Activated T-helper 1 cell treated with anti-CD3 and anti-CD28 coated beads, Interleukin-12 subunit alpha, Interleukin-12 subunit beta, Interleukin-2, Interleukin-4 antibody, amounts not matched to agents 30 ng/mL and 10 ng/mL and 1 ng/mL, durations not matched to agents 14 hours and 24 hours and 36 hours (primary cell): ENCODE measurements around the gene TMEM115. TPM values are rescaled to one million over a fixed set of nuclear protein-coding genes. Genes with fewer than 3 reads are reported as not detected.

Source experiments
- DNase-seq: peaks from one replicate; pipeline ENCODE4 v3.0.0; 2021; ENCODE audit warnings: low spot score
- H3K27ac Mint-ChIP-seq: one replicate; pipeline ENCODE4 v1.8.0; 2021; ENCODE audit warnings: mild to moderate bottlenecking, mixed read lengths
- H3K27me3 Mint-ChIP-seq: one replicate; pipeline ENCODE4 v1.8.0; 2022; ENCODE audit warnings: mild to moderate bottlenecking, moderate library complexity, mixed read lengths; ENCODE audit not compliant: insufficient read depth
- H3K36me3 Mint-ChIP-seq: one replicate; pipeline ENCODE4 v1.8.0; 2021; ENCODE audit warnings: low read depth, mixed read lengths
- H3K4me1 Mint-ChIP-seq: one replicate; pipeline ENCODE4 v1.8.0; 2021; ENCODE audit warnings: low read depth, mixed read lengths
- H3K4me3 Mint-ChIP-seq: one replicate; pipeline ENCODE4 v1.8.0; 2021; ENCODE audit warnings: mild to moderate bottlenecking, moderate library complexity, mixed read lengths
- H3K9me3 Mint-ChIP-seq: one replicate; pipeline ENCODE4 v1.8.0; 2021; ENCODE audit warnings: mixed read lengths
- intact Hi-C: fragments of 100-400 bp; cut with micrococcal nuclease; formaldehyde crosslinking; loops from one replicate; pipeline ENCODE4 v1.15.1; 2024
- total RNA-seq: library from RNA; stranded (reverse); gene quantifications from 2 replicates; pipeline ENCODE4 v1.2.3, GENCODE V29; 2022

Gene TMEM115
- total RNA-seq, 1 donor from 2014 or later: 25.4 TPM

DNA sequence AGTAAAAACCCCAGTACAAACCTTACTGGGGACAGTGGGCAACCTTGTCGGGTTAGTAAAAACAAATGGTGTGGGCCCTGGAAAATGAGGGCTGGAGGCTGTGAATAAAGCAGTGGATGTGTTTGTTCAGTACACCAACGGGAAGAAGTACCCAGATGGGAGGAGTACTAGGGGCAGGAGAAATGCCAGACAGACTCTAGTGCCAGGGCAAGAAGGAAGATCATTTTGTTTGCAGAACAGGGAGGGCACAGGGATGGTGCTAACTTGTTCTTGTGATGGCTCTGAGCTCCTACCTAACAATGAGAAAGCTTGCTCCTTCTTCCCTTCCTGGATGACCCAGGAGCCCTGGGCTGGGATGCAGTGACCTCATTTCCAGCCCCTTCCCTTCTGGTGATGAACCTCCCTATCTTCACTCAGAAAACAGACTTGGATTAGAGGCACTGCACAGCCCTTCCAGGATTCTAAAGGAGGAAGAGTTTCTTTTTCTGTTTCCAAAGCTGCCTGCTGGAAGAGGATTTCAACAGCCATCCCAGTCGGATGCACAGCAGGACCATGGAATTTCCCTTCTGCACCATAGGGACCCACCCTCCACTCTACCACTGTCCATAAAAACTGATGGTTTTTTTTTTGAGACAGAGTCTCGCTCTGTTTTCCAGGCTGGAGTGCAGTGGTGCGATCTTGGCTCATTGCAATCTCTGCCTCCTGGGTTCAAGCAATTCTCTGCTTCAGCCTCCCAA is 24.8 kb downstream of the TMEM115 start:
- H3K9me3 Mint-ChIP-seq: no peaks in the 10 kb centered on the region
- DNase-seq: no peak
- H3K4me3 Mint-ChIP-seq: peak overlapping the region; percentile 77
- H3K36me3 Mint-ChIP-seq: peaks cover 44% of the 10 kb centered on the region
- intact Hi-C loops: loop anchor here (5.0 kb wide), 3 partner anchors 233 to 1053 kb away; partner anchors contain the start of genes C3orf18, CISH, HEMK1 and MANF
- peak overlapping the region; percentile 79 for H3K27ac Mint-ChIP-seq
- H3K4me1 Mint-ChIP-seq: peaks cover 45% of the 10 kb centered on the region
- H3K27me3 Mint-ChIP-seq: no peaks in the 10 kb centered on the region

DNA sequence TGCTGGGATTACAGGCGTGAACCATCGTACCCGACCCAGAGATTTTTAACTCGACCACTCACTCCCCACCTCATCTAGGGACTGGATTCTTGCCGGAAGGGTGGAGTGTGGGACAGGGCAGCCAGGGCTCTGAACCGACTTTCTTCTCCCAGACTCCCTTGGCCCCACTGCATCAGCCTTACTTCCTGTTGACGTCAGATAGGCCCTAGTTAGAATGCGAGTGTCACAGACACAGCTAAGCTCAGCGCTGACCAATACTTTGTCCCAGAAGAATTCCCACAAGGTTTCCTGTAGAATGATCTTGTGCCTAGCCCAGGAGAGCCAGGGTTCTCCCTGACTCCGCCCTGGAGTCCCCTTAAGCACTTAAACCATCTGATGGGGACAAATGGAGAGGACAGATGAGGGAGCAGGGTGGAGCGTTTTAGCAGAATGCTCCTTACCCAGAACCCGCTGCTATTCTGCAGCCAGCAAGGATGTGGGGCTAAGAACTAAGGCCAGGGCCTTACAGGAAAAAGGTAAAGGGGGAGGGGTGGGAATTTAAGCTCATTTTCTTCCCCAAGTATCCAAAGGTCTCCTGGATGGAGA is 25.5 kb downstream of the TMEM115 start:
- intact Hi-C loops: no loop called here
- Mint-ChIP-seq H3K36me3 (peaks cover 41% of the 10 kb centered on the region), H3K9me3 (no peaks in the 10 kb centered on the region), H3K4me1 (peaks cover 38% of the 10 kb centered on the region), H3K27me3 (no peaks in the 10 kb centered on the region), H3K4me3 (peak overlapping the region; percentile 77), H3K27ac (peak overlapping the region; percentile 79)
- DNase-seq: no peak

DNA sequence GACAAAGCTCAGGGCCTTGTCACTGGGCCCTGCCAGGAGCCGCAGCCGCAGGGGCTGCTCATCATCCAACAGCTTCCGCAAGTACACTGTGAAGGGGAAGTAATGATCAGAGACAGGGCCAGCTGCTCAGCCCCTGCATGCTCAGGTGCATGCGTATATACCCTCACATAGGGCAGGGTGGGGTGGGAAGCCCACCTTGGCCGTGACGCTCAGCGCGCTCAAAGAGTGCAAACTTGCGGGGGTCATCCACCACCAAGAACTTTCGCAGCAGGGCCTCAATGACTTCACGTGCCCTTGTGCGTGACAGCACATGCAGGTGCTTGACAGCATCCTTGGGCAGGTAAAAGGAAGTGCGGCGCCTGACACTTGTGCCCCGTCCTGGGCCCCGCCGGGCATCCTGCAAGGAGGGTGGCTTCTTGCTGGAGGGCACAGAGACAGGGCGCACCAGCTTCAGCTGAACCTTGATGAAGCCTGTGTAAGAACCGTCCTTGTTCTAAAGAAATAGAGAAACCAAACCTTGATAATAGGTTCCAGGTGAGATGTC is 27.9 kb downstream of the TMEM115 start:
- intact Hi-C loops: no loop called here
- DNase-seq: no peak
- Mint-ChIP-seq H3K4me3 (no peak overlapping the region), H3K27ac (no peak overlapping the region), H3K36me3 (peaks cover 37% of the 10 kb centered on the region), H3K9me3 (no peaks in the 10 kb centered on the region), H3K4me1 (peaks cover 37% of the 10 kb centered on the region), H3K27me3 (no peaks in the 10 kb centered on the region)

GRCh38 chr3:50330330-50330729 is 29.0 kb downstream of the TMEM115 start:
- intact Hi-C loops: no loop called here
- Mint-ChIP-seq H3K27ac (no peak overlapping the region), H3K4me3 (no peak overlapping the region), H3K9me3 (no peaks in the 10 kb centered on the region), H3K27me3 (no peaks in the 10 kb centered on the region), H3K36me3 (peaks cover 34% of the 10 kb centered on the region), H3K4me1 (peaks cover 34% of the 10 kb centered on the region)
- DNase-seq: no peak

DNA sequence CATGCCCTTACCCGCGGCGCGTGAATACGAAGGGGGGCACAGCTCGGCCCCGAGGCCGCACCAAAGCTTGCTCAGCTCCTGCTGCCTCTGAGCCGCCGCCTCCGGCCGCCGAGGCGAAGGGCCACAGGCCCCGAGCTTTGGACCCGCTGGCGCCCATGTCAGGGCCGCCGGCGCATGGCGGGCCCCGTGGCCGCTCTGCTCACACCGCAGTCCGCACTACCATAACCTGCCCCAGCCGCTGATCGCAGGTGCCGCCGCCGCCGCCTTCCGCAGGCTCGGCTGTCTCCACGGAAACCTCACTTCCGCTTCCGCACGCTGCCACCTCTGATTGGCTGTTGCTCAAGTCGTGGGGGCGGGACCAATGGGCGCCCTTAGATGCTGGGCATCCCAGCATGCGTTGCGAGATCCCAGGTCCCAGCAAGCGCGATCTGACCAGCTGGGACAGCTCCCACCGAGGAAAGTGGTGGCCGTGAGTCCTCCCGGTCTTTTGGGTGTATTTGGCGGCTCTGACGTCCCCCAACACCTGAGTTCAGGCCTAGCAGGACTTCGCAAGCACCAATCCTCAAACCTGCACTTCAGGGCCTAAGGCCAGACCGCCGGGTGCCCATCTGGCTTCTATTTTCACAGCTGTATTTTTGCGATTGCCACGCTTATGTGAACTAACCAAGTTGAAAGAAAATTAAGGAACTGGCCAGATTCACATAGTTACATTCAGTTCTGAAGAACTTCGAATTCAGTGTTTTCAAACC is 31.2 kb downstream of the TMEM115 start, which contains the start of gene TUSC2:
Gene TUSC2, minus strand, starts transcription at position 281 of the 749 bp plus-strand sequence. Its CDS starts 124 bp downstream, at position 157.
- Mint-ChIP-seq H3K4me1 (peaks cover 25% of the 10 kb centered on the region), H3K27me3 (no peaks in the 10 kb centered on the region), H3K36me3 (peaks cover 29% of the 10 kb centered on the region), H3K27ac (peak within 1 kb of the TSS; percentile 88), H3K4me3 (peak within 1 kb of the TSS; percentile 93), H3K9me3 (no peaks in the 10 kb centered on the region)
- intact Hi-C loops: loop anchor here (1.0 kb wide), 4 partner anchors 8 to 36 kb away; partner anchors contain the start of genes HYAL3, IFRD2 and NAA80
- peak; percentile 92 for DNase-seq

DNA sequence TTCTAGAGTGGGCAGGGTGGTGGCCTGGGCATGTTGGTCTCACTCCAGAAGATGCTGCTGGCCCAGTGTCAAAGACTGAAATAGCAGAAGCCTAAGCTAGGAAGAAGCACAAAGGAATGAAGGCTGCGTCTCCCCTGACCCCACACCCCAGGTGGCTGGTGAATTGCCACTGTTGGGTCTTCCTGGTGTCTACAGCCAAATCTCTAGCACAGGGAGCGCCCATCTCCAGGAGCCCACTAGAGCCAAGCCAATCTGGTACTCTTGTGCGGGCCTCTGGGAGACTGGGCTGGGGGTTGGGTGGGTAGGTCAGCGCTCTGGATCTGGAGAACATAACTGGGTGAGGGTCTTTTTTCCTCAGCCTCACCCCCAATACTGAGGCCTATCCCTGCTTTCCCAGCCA is 32.2 kb downstream of the TMEM115 start:
- no peak for DNase-seq
- Mint-ChIP-seq H3K36me3 (peaks cover 27% of the 10 kb centered on the region), H3K9me3 (no peaks in the 10 kb centered on the region), H3K4me3 (peak overlapping the region; percentile 93), H3K4me1 (peaks cover 25% of the 10 kb centered on the region), H3K27ac (peak overlapping the region; percentile 72), H3K27me3 (no peaks in the 10 kb centered on the region)
- intact Hi-C loops: no loop called here

DNA sequence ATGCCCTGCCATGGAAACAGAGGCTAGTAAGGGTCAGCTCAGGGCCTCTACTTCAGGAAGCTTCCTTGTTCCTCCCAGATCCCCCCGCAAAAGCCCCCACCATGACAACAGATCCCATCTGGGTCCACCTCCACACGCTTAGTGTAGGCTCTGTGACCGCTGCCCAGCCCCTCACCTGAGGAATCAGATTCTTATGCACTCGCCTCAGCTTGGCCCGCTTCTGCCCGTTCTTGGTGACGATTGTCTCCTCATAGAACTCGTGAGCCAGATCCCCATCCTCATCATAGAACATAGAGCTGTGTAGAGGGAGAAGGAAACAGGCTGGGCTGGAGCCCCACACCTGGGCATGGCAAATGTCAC is 33.2 kb downstream of the TMEM115 start:
- intact Hi-C loops: no loop called here
- H3K27ac Mint-ChIP-seq: no peak overlapping the region
- no peak for DNase-seq

DNA sequence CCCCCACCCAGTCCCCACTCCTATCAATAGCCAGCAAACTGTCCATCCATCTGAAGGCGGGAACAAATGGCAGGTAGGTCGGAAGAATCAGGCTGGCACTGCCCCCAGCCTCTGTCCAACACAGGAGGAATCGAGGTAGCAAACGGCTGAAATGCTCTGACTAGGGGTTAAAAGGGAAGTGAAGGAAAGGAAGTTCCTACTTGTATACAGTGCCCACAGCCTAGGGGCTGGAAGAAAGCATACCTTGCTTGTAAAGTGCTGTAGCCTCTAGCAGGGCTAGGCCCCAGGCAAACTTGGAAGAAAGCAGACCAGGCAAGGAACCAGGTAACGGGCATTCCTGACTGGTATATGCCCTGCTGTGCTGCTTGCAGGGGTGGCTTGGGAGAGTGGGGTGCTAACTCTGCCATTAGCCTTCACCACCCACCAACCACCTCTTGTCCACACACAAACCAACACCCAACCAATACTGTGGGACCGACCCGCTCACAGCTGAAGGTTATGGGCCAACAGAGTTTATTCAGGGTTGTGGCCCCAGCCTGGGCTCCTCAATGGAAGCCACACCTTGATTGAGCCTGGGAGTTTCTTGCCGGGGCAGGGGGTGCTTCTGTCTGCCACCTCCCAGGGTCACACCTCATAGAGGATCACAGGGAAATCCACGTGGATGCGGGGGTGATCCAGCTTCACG is 33.7 kb downstream of the TMEM115 start:
- no peaks in the 10 kb centered on the region for H3K9me3 Mint-ChIP-seq
- intact Hi-C loops: no loop called here
- H3K27ac Mint-ChIP-seq: no peak overlapping the region
- H3K27me3 Mint-ChIP-seq: no peaks in the 10 kb centered on the region
- H3K4me1 Mint-ChIP-seq: peaks cover 27% of the 10 kb centered on the region
- H3K4me3 Mint-ChIP-seq: peak overlapping the region; percentile 93
- no peak for DNase-seq
- peaks cover 17% of the 10 kb centered on the region for H3K36me3 Mint-ChIP-seq

More for the DNA sequence above, 33.2 kb downstream of the TMEM115 start:
- H3K9me3 Mint-ChIP-seq: no peaks in the 10 kb centered on the region
- H3K4me1 Mint-ChIP-seq: peaks cover 25% of the 10 kb centered on the region
- peak overlapping the region; percentile 93 for H3K4me3 Mint-ChIP-seq
- peaks cover 22% of the 10 kb centered on the region for H3K36me3 Mint-ChIP-seq
- H3K27me3 Mint-ChIP-seq: no peaks in the 10 kb centered on the region

DNA sequence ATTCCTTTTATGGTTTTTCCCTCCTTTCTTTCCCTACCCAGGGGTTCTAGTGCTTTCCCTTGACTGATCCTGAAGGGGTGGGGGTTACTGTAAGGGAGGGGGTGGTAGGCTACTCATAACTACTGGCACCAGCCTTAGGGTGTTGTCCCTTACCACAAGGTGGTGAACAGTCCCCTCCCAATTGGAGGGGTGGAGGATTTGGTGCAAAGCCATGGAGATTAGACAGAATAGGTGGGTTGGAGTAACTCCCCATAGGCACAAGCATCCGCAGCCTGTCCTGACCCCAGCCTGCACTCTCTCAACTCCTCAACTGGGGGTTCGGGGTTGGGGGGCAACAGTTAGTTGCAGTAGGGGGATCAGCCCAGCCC is 34.2 kb downstream of the TMEM115 start:
- intact Hi-C loops: no loop called here
- H3K27ac Mint-ChIP-seq: peak overlapping the region; percentile 23
- H3K4me3 Mint-ChIP-seq: peak overlapping the region; percentile 15
- H3K27me3 Mint-ChIP-seq: no peaks in the 10 kb centered on the region
- H3K4me1 Mint-ChIP-seq: peaks cover 32% of the 10 kb centered on the region
- no peaks in the 10 kb centered on the region for H3K9me3 Mint-ChIP-seq
- H3K36me3 Mint-ChIP-seq: peaks cover 14% of the 10 kb centered on the region
- no peak for DNase-seq

DNA sequence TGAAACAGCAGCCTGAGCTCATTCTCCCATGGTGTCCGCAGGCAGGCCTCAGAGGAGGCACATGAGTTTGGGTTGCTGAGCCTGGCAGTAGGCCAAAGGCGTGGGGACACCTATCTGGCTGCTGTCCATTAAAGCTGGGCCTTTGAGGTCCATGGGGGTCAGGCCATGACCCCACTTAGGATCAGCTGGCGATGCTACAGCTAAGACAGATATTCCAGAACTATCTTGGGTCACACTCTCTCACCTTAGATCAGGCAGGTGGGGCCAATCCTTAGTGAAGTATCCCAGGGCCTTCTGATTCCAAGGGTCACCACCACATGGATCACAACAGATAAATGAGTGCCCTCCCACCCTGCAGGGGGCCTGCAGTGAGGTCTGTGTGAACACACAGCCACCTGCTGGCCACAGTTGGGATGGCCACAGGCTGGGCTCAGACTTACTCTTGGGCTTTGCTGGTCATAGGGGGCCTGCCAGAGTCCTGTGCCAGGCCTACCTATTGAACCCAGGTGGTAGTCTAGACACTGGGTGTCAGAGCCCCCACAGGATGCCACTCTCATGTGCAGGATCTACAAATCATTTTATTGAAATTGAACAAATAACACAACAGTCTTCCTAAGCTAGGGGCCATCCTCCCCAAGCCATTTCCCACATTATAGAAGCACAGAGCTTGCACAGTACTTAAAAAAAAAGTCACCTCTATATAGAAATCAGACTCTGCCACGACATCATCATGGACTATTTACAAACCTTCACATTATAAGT is 34.8 kb downstream of the TMEM115 start:
- Mint-ChIP-seq H3K36me3 (peaks cover 11% of the 10 kb centered on the region), H3K27ac (peak overlapping the region; percentile 23), H3K9me3 (no peaks in the 10 kb centered on the region), H3K4me1 (peaks cover 36% of the 10 kb centered on the region), H3K4me3 (no peak overlapping the region), H3K27me3 (no peaks in the 10 kb centered on the region)
- intact Hi-C loops: loop anchor here (1.0 kb wide), 1 partner anchor 50 kb away; no protein-coding TSS in a partner anchor
- DNase-seq: peak; percentile 54

DNA sequence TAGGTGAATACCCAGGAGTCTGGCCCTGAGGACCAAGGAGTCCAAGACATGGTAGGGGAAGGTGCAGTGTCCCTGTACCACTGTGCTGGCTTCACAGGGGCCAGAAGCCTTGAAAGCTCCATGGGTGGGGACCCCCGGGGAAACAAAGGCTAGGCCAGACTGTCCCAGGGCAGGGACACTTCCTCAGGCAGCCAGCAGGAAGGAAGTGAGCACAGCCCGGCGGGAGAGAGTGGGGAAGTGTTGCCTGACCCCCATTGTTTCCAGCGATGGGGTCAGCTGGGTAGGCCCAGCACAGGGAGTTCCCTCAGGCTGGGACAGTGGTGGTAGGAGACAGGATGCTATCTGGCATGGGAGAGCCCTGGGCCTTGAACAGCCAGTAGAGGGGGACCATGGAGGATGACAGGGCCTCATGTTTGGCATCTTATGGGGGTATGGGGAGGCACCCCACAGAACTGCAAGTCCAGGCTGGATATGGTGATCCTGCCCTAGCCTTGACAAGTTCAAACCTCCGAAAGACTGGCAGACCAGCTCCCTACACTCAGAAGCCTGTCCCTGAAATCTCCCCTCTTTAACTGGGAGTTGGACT is 35.6 kb downstream of the TMEM115 start:
- Mint-ChIP-seq H3K4me3 (no peak overlapping the region), H3K36me3 (peaks cover 17% of the 10 kb centered on the region), H3K27me3 (no peaks in the 10 kb centered on the region), H3K4me1 (peaks cover 39% of the 10 kb centered on the region), H3K27ac (no peak overlapping the region), H3K9me3 (no peaks in the 10 kb centered on the region)
- DNase-seq: no peak
- intact Hi-C loops: loop anchor here (1.0 kb wide), 1 partner anchor 49 kb away; no protein-coding TSS in a partner anchor
